ENCODE data around the gene HRH1. TPM values are rescaled to one million over a fixed set of nuclear protein-coding genes. Genes with fewer than 3 reads are reported as not detected.
A peak's percentile ranks its signal among the peaks of the same experiment; 100 is the strongest.
"Not testable (repeated sequence)": the region's sequence is repeated elsewhere in the genome, so short reads cannot be mapped to it uniquely, and the experiment has no call there.

Gene HRH1
- total RNA-seq, 1 donor: 20.6 TPM

DNA sequence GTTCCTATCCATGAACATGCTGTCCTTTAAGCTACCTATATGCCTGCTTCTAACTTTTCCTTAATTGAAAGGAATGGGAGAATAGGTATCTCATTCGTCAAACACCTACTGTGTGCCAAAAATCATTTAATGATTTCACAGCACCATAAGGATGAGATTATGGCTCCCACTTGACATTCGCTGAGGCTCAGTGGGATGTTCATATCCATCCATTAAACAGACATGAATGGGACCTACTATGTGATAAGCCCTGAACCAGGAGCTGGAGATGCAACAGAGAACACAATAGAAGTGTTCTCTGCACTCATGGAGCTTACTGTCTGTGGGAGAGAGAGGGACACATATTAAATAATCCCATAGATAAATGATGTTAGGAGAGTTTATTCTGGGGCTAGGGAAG, 49.7 kb downstream of the HRH1 start:
- DNase-seq (ENCODE audit: low read depth): no peak
- H3K4me3 ChIP-seq (ENCODE audit: low read depth, low read length): no peak overlapping the region
- TF ChIP-seq, protein P1, sequence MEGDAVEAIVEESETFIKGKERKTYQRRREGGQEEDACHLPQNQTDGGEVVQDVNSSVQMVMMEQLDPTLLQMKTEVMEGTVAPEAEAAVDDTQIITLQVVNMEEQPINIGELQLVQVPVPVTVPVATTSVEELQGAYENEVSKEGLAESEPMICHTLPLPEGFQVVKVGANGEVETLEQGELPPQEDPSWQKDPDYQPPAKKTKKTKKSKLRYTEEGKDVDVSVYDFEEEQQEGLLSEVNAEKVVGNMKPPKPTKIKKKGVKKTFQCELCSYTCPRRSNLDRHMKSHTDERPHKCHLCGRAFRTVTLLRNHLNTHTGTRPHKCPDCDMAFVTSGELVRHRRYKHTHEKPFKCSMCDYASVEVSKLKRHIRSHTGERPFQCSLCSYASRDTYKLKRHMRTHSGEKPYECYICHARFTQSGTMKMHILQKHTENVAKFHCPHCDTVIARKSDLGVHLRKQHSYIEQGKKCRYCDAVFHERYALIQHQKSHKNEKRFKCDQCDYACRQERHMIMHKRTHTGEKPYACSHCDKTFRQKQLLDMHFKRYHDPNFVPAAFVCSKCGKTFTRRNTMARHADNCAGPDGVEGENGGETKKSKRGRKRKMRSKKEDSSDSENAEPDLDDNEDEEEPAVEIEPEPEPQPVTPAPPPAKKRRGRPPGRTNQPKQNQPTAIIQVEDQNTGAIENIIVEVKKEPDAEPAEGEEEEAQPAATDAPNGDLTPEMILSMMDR (IDR thresholded peaks at IDR 0.05; ENCODE audit: insufficient read depth, low read length): no peak

DNA sequence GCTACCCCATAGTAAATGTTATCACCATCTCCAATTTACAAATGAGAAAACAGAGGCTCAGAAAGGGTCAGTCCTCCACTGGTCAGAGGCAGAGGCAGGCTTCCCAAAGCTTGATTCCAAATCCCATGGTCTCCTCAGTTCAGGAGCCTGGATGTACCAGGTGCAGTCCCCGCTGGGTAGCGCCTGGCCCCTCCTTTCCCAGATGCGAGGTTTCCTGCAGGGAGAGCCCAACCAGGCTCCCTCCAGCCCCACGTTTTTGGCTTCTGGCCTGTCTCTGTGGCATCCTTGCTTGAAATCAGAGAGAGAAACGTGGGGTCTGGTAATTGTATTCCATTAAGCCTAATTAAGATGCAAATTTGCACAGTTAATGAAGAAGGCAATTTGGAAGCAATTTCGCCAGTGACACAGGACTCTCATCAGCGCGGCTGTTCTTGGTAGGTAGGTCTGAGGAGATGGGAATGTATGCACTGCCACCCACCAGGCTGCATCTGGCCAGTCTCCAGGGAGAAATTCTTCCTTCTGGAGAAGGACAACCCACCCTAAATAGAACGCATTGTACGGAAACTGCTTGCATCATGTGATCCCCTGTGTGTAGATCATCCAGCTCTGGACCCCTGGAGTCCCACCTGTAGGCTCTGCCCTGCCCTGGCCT, 50.5 kb downstream of the HRH1 start:
- TF ChIP-seq, protein P1 (IDR thresholded peaks at IDR 0.05; ENCODE audit: insufficient read depth, low read length): no peak
- DNase-seq (ENCODE audit: low read depth): no peak
- no peak overlapping the region for H3K4me3 ChIP-seq (ENCODE audit: low read depth, low read length)

DNA sequence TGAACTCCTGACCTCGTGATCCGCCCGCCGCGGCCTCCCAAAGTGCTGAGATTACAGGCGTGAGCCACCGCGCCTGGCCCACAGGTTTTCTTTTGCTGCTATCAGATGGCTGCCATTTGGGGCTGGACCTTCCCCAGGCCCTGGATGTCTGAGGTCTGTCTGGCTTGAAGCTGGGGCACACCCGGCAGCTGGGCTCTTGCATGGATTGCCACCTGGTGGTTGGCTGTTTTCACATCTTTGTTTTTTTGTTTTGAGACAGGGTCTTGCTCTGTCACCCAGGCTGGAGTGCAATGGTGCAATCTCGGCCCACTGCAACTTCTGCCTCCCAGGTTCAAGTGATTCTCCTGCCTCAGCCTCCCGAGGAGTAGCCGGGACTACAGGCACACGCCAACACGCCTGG, 51.6 kb downstream of the HRH1 start:
- not testable (repeated sequence) for H3K4me3 ChIP-seq (ENCODE audit: low read depth, low read length)
- peak; percentile 48 for DNase-seq (ENCODE audit: low read depth)

DNA sequence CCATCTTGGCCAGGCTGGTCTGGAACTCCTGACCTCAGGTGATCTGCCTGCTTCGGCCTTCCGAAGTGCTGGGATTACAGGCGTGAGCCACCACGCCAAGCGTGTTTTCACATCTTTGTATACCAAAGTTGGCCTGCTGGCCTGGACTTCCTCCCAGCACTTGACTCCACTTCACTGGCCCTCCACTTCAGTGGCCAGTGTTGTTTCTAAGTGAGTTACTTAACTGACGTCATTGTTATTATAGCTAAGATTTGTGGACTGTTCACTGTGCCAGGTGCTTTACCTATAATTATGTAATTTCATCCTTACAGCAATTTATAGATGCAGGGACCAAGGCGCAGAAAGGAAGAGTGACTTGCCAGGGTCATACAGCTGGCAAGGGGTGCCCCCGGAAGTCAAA, 52.0 kb downstream of the HRH1 start:
- TF ChIP-seq, protein P1 (IDR thresholded peaks at IDR 0.05; ENCODE audit: insufficient read depth, low read length): no peak
- no peak for DNase-seq (ENCODE audit: low read depth)
- H3K4me3 ChIP-seq (ENCODE audit: low read depth, low read length): no peak overlapping the region

DNA sequence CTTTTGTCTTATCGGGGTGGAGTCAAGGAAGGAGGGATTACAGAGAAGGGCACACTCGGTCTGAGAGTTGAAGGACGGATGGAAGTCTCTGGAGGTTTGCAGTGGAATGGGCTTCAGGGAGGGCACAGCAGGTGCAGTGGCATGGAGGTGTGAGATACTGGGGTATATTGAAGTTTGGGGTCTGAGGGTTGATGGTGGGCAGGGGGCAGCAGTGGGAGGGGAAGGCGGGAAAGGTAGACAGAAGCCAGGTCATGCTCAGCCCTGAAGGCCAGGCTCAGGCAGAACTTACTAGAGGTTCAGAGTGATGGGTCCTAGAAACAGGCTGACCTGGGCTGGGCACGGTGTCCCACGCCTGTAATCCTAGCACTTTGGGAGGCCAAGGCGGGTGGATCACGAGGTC, 52.7 kb downstream of the HRH1 start:
- no peak for DNase-seq (ENCODE audit: low read depth)
- no peak overlapping the region for H3K4me3 ChIP-seq (ENCODE audit: low read depth, low read length)
- TF ChIP-seq, protein P1 (IDR thresholded peaks at IDR 0.05; ENCODE audit: insufficient read depth, low read length): no peak

DNA sequence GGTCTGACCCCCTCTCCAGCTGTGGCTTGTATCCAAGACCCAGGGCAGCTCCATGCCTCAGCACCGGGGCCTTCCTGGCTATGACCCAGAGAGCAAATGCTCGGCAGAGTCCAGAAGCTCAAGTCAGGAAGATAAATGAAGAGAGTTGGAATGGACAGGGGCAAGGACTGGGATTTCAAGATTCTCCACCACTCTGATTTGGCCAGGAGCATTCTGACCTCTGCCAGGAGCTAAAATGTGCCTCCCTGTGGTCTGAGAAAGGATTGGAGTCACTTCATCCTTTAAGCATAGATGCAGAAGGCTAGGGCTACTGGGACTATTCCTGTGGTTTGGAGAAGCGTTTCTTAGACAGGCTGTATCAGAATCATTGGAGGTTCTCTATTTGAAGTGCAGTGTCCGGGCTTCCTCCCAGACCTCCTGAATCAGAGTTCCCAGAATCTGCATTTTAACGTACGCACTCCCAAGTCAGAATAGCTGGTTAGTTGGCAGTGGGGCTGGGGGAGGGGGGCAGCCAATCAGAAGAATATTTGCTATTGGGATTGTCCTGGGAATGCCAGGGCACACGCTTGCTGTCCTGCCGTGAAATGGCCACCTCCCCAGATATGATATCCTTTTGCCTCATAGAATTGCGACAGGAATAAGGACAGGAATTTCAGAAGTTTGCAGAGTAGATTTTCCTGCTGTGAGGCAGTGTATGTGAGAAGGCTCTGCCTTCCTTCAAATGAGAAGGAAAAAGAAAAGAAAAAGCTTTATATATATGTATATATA, 57.4 kb downstream of the HRH1 start:
- TF ChIP-seq, protein P1 (IDR thresholded peaks at IDR 0.05; ENCODE audit: insufficient read depth, low read length): peak; percentile 53
- no peak overlapping the region for H3K4me3 ChIP-seq (ENCODE audit: low read depth, low read length)
- peak; percentile 87 for DNase-seq (ENCODE audit: low read depth)

DNA sequence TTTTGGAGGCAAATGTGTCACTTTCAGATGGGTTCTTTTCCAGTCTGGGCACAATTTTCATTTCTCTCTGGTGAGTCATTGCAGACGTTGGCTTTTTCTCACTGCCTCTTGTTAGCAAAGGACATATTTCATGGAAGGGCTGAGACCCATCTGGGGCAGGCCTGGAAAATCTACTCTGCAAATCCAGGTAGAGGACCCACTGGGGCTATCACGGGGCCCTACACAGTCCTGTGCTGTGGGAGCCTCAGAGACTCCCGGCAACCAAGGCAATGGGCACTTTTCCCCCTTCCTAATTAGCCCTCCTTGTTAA, 58.0 kb downstream of the HRH1 start:
- no peak overlapping the region for H3K4me3 ChIP-seq (ENCODE audit: low read depth, low read length)
- TF ChIP-seq, protein P1 (IDR thresholded peaks at IDR 0.05; ENCODE audit: insufficient read depth, low read length): no peak
- peak; percentile 68 for DNase-seq (ENCODE audit: low read depth)

Data from fibroblast of the aortic adventitia (primary cell).